Measurements from ENCODE around the gene GRB10. TPM values are rescaled to one million over a fixed set of nuclear protein-coding genes. Genes with fewer than 3 reads are reported as not detected.

The GRB10 gene
- total RNA-seq, 1 donor from 2014 or later, result 93.0 TPM

- H3K9me3 Mint-ChIP-seq, result no peaks in the 10 kb centered on the region
- no peak overlapping the region for H3K4me3 Mint-ChIP-seq
- H3K36me3 Mint-ChIP-seq (ENCODE audit: low read depth), result peaks cover 18% of the 10 kb centered on the region
- DNase-seq (ENCODE audit: low read depth, low spot score), result no peak
- H3K27ac Mint-ChIP-seq (ENCODE audit: unreplicated experiment), result no peak overlapping the region
- peaks cover 7% of the 10 kb centered on the region for H3K27me3 Mint-ChIP-seq (ENCODE audit: low read depth)
- H3K4me1 Mint-ChIP-seq, result peaks cover 19% of the 10 kb centered on the region
- no peak for TF ChIP-seq CTCF (conservative IDR thresholded peaks at IDR 0.05)
These were observed 94.5 kb downstream of the GRB10 start for GRCh38 chr7:50688226-50688590.

GRCh38 chr7:50687575-50688225 lies 95.0 kb downstream of the GRB10 start:
- no peak for DNase-seq (ENCODE audit: low read depth, low spot score)
- TF ChIP-seq CTCF (conservative IDR thresholded peaks at IDR 0.05), result no peak
- H3K27ac Mint-ChIP-seq (ENCODE audit: unreplicated experiment), result no peak overlapping the region
- H3K9me3 Mint-ChIP-seq, result no peaks in the 10 kb centered on the region
- H3K27me3 Mint-ChIP-seq (ENCODE audit: low read depth), result peaks cover 6% of the 10 kb centered on the region
- no peak overlapping the region for H3K4me3 Mint-ChIP-seq
- peaks cover 17% of the 10 kb centered on the region for H3K4me1 Mint-ChIP-seq
- peaks cover 18% of the 10 kb centered on the region for H3K36me3 Mint-ChIP-seq (ENCODE audit: low read depth)

- peaks cover 13% of the 10 kb centered on the region for H3K4me1 Mint-ChIP-seq
- no peak for DNase-seq (ENCODE audit: low read depth, low spot score)
- TF ChIP-seq CTCF (conservative IDR thresholded peaks at IDR 0.05), result no peak
- no peak overlapping the region for H3K27ac Mint-ChIP-seq (ENCODE audit: unreplicated experiment)
- peaks cover 18% of the 10 kb centered on the region for H3K36me3 Mint-ChIP-seq (ENCODE audit: low read depth)
- H3K27me3 Mint-ChIP-seq (ENCODE audit: low read depth), result peaks cover 6% of the 10 kb centered on the region
- H3K9me3 Mint-ChIP-seq, result no peaks in the 10 kb centered on the region
- no peak overlapping the region for H3K4me3 Mint-ChIP-seq
These were observed 95.6 kb downstream of the GRB10 start for GRCh38 chr7:50687096-50687495.

GRCh38 chr7:50685135-50686065 lies 97.3 kb downstream of the GRB10 start:
- no peak for DNase-seq (ENCODE audit: low read depth, low spot score)
- TF ChIP-seq CTCF (conservative IDR thresholded peaks at IDR 0.05), result no peak
- Mint-ChIP-seq H3K9me3 (no peaks in the 10 kb centered on the region), H3K27me3 (ENCODE audit: low read depth) (peaks cover 6% of the 10 kb centered on the region), H3K4me1 (peaks cover 23% of the 10 kb centered on the region), H3K4me3 (no peak overlapping the region), H3K36me3 (ENCODE audit: low read depth) (peaks cover 18% of the 10 kb centered on the region), H3K27ac (ENCODE audit: unreplicated experiment) (no peak overlapping the region)

- H3K27ac Mint-ChIP-seq (ENCODE audit: unreplicated experiment), result no peak overlapping the region
These were observed 98.0 kb downstream of the GRB10 start for GRCh38 chr7:50684713-50685075.

More at GRCh38 chr7:50684713-50685075, 98.0 kb downstream of the GRB10 start:
- TF ChIP-seq CTCF (conservative IDR thresholded peaks at IDR 0.05), result no peak
- Mint-ChIP-seq H3K27me3 (ENCODE audit: low read depth) (peaks cover 6% of the 10 kb centered on the region), H3K4me3 (no peak overlapping the region), H3K4me1 (peaks cover 23% of the 10 kb centered on the region), H3K9me3 (no peaks in the 10 kb centered on the region), H3K36me3 (ENCODE audit: low read depth) (peaks cover 18% of the 10 kb centered on the region)
- DNase-seq (ENCODE audit: low read depth, low spot score), result no peak

Data from neural crest cell (in vitro differentiated cells).